SH-SY5Y (cell line): ENCODE measurements around the gene YPEL2.

Experiments
- GATA2 ChIP-seq: IDR thresholded peaks from 2 replicates; pipeline ENCODE4 v1.6.1; 2011; ENCODE audit warnings: mild to moderate bottlenecking, low read depth, low read length
- GATA3 ChIP-seq: IDR thresholded peaks from 2 replicates; pipeline ENCODE4 v1.6.1; 2011; ENCODE audit warnings: low read depth, mild to moderate bottlenecking, low read length, moderate library complexity

DNA sequence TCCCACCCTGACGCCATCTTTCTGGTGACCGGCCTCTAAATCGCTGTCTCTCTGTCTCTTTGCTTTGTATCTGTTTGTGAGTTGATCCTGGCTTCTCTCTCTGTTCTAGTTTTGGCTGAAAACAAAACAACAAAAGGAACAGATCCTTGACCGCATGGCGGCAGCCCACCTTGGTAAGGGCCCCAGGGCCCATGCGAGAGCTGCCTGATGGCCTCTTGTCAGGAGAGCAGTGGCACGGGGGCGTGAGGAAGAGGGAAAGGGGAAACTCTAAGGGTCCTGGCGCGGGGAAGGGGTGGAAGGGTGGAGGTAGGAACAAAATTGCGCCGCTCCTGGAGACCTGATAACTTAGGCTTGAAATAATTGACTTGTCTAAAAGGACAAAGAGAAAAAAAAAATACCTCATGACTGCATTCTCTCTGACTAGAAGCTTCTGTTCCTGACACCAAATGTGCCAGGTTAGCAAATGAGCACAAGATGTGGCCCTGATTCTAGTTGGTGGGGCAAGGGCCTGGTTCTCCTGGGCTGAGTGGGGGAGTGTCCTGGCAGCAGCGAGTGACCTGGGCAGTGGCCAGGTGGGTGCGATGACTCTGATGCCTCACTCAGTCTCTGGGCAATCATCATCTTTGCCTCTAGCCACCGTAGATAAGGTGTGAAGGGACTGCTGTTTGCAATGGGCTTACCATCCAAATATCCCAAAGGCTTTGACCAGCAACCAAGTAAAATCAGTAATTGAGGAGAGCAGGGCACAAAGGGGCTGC is 66.0 kb downstream of the YPEL2 start:
- no peak for TF ChIP-seq GATA3
- TF ChIP-seq GATA2: no peak
